HepG2 (cell line): ENCODE measurements around the gene KLHL5. TPM values are rescaled to one million over a fixed set of nuclear protein-coding genes. Genes with fewer than 3 reads are reported as not detected.

Experiments
- ASH2L ChIP-seq: fragments of 300-600, 200-600 bp; sonication (generic); IDR thresholded peaks from 2 replicates; pipeline ENCODE4 v1.7.0; 2017; ENCODE audit warnings: low read depth, mild to moderate bottlenecking, moderate library complexity, mixed read lengths, low read length; ENCODE audit not compliant: insufficient read length
- CENPT ChIP-seq: sonication (generic); formaldehyde crosslinking; IDR thresholded peaks from 2 replicates; pipeline ENCODE4 v1.8.0; 2022; ENCODE audit warnings: low read depth, mild to moderate bottlenecking, moderate library complexity, missing genetic modification reagents
- HDAC2 ChIP-seq: sonication (generic); formaldehyde crosslinking; IDR thresholded peaks from 2 replicates; pipeline ENCODE4 v1.4.0; 2020; ENCODE audit warnings: missing genetic modification reagents
- NFE2L2 ChIP-seq: fragments of 150-350 bp; IDR thresholded peaks from 2 replicates; pipeline ENCODE4 v1.6.1; 2014; ENCODE audit warnings: low read length
- POGZ ChIP-seq: sonication (generic); formaldehyde crosslinking; IDR thresholded peaks from 2 replicates; pipeline ENCODE4 v1.4.0; 2020; ENCODE audit warnings: mild to moderate bottlenecking, missing genetic modification reagents
- POLR2A ChIP-seq, 2 experiments: IDR thresholded peaks; 2 replicates each; pipeline ENCODE4 v1.6.1; 2011; ENCODE audit warnings: low read depth in 2 of 2, low read length in 2 of 2, mild to moderate bottlenecking in 1 of 2, moderate library complexity in 1 of 2; ENCODE audit not compliant: insufficient read depth in 1 of 2
- PRPF4 ChIP-seq: fragments of 200-400 bp; formaldehyde crosslinking; IDR thresholded peaks from 2 replicates; pipeline ENCODE4 v1.6.1; 2016; ENCODE audit warnings: low read length, low read depth; ENCODE audit not compliant: poor library complexity, severe bottlenecking
- RAD21 ChIP-seq: fragments of 450-650 bp; formaldehyde crosslinking; IDR thresholded peaks from 2 replicates; pipeline ENCODE4 v1.5.0; 2020; ENCODE audit warnings: mild to moderate bottlenecking
- RXRA ChIP-seq: sonication (generic); formaldehyde crosslinking; IDR thresholded peaks from 2 replicates; pipeline ENCODE4 v1.5.1; 2020; ENCODE audit warnings: missing genetic modification reagents
- SIX4 ChIP-seq: sonication (generic); formaldehyde crosslinking; IDR thresholded peaks from 2 replicates; pipeline ENCODE4 v1.4.0; 2020; ENCODE audit warnings: missing genetic modification reagents
- SUZ12 ChIP-seq: fragments of 150-350 bp; IDR thresholded peaks from 2 replicates; pipeline ENCODE4 v1.6.1; 2014; ENCODE audit warnings: low read depth, low read length
- ZNF296 ChIP-seq: sonication (generic); formaldehyde crosslinking; conservative IDR thresholded peaks from 2 replicates; pipeline ENCODE4 v1.5.0; 2020; ENCODE audit warnings: mild to moderate bottlenecking, missing genetic modification reagents
- ZNF563 ChIP-seq: sonication (generic); formaldehyde crosslinking; IDR thresholded peaks from 2 replicates; pipeline ENCODE4 v1.8.0; 2022; ENCODE audit warnings: mild to moderate bottlenecking, moderate library complexity, missing genetic modification reagents
- ZNF670 ChIP-seq: sonication (generic); formaldehyde crosslinking; IDR thresholded peaks from 2 replicates; pipeline ENCODE4 v1.8.0; 2022; ENCODE audit warnings: mild to moderate bottlenecking, missing genetic modification reagents, borderline replicate concordance
- ZNF746 ChIP-seq: sonication (generic); formaldehyde crosslinking; IDR thresholded peaks from 2 replicates; pipeline ENCODE4 v1.8.0; 2022; ENCODE audit warnings: mild to moderate bottlenecking, missing genetic modification reagents
- ZNF772 ChIP-seq: sonication (generic); formaldehyde crosslinking; IDR thresholded peaks from 2 replicates; pipeline ENCODE4 v1.5.0; 2020; ENCODE audit warnings: mild to moderate bottlenecking, missing genetic modification reagents
- ZNF776 ChIP-seq: sonication (generic); formaldehyde crosslinking; IDR thresholded peaks from 2 replicates; pipeline ENCODE4 v1.4.0; 2020; ENCODE audit warnings: mild to moderate bottlenecking, missing genetic modification reagents
- ZNF782 ChIP-seq: sonication (generic); formaldehyde crosslinking; IDR thresholded peaks from 2 replicates; pipeline ENCODE4 v1.4.0; 2020; ENCODE audit warnings: missing genetic modification reagents, mild to moderate bottlenecking, borderline replicate concordance
- ZSCAN20 ChIP-seq: sonication (generic); formaldehyde crosslinking; IDR thresholded peaks from 2 replicates; pipeline ENCODE4 v1.4.0; 2020; ENCODE audit warnings: missing genetic modification reagents, mild to moderate bottlenecking, borderline replicate concordance
- polyA plus RNA-seq, 8 experiments: library from polyadenylated mRNA; depleted of rRNA in 3 of 8; stranded (reverse) in 7 of 8; unstranded in 1 of 8; fragments of >200 nt; fragmentation: Illumina TruSeq in 4 of 8; extraction: Trizol in 4 of 8; gene quantifications; 2 replicates each; pipeline versions ENCODE4 v1.2.1 to v1.2.3, GENCODE V29; 2011 to 2016; ENCODE audit warnings: low read depth in 4 of 8, missing spikeins in 1 of 8, mixed read lengths in 1 of 8; ENCODE audit not compliant: insufficient read depth in 1 of 8
- total RNA-seq, 5 experiments: library from RNA; depleted of rRNA; stranded (reverse); fragments of >200 nt; fragmentation: Illumina TruSeq; extraction: Trizol; gene quantifications; 2 replicates each; pipeline ENCODE4 v1.2.3, GENCODE V29; 2016; ENCODE audit warnings: low read depth in 1 of 5
- TF ChIP-seq, protein P1 (sequence below): sonication (generic); formaldehyde crosslinking; IDR thresholded peaks from 2 replicates; pipeline ENCODE4 v1.5.0; 2020; ENCODE audit warnings: mild to moderate bottlenecking, low read depth, missing genetic modification reagents, borderline replicate concordance
- TF ChIP-seq, protein P2 (sequence below): IDR thresholded peaks from 2 replicates; pipeline ENCODE4 v1.6.1; 2016; ENCODE audit warnings: low read depth
- TF ChIP-seq, protein P3 (sequence below): sonication (generic); formaldehyde crosslinking; IDR thresholded peaks from 2 replicates; pipeline ENCODE4 v1.5.1; 2020; ENCODE audit warnings: mild to moderate bottlenecking, missing genetic modification reagents, moderate library complexity
- TF ChIP-seq, protein P4 (sequence below): sonication (generic); formaldehyde crosslinking; IDR thresholded peaks from 2 replicates; pipeline ENCODE4 v1.8.1; 2023; ENCODE audit warnings: mild to moderate bottlenecking, moderate library complexity, missing genetic modification reagents

KLHL5 gene
- total and polyA plus RNA-seq, 2 of the 13 experiments (the other 11 are each of a cell fraction or from before 2014, with no cell fraction given), result 36.2 to 38.7 TPM

DNA sequence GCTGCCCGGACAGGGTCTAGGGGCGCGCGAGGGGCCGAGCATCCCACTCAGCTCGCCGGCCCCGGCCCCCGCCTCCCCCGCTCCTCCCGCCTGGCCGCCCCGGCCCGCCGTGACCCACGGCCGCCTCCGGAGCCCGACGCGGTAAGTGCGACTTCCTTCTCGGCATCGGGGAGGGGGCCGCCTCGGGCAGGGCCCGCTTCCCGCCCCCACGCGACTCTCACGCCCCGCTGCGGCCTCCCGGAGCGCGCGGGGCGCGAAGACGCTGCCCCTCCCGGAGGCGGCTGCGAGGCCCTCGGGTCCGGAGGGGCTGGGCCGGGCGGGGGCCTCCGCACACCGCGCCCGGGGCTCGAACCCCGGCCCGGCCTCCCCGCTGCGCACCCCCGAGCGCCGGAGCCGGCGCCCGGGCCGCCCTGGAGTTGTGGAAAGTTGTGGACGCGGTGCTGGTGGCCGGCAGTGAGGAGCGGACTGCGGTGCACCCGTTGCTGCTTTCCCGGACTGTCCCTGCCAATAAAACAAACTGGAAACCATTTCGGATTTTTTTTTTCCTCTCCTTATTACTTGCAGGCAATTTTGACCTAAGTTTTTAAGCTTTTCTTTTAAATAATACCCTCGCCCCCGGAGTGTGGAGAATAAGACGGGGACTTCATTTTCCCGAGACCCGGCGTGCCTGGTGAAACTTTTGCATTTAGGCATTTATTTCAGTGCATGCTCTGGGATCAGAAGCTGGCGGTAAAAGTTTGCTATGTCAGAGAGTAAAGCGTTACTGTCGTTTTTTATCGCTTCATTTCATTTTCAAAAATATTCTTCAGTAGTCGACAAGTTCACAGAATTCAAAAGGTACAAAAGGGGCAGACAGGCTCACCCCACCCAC is 16.8 kb upstream of the KLHL5 start (continued):
- TF ChIP-seq CENPT (CRISPR knock-in tag) (0 out of 2 replicates have a peak, but pooled peaks have one; percentile 62), ZSCAN20 (CRISPR knock-in tag) (no peak), ZNF782 (CRISPR knock-in tag) (no peak), ZNF776 (no peak), POGZ (CRISPR knock-in tag) (no peak), ZNF746 (CRISPR knock-in tag) (no peak), PRPF4 (no peak), POLR2A (IDR thresholded peaks at IDR 0.05; ENCODE audit: insufficient read depth in 1 of 2, low read depth in 2 of 2, low read length in 2 of 2) (0 out of 4 replicates have a peak, but pooled peaks of 1 of the 2 experiments have one; percentile 13), ASH2L (peak; percentile 41), SIX4 (no peak), HDAC2 (CRISPR knock-in tag) (no peak), ZNF670 (CRISPR knock-in tag) (no peak), SUZ12 (no peak), ZNF772 (CRISPR knock-in tag) (0 out of 2 replicates have a peak, but pooled peaks have one; percentile 10), RXRA (CRISPR knock-in tag) (no peak), ZNF563 (CRISPR knock-in tag) (peak; percentile 71; the same call in 1 of the 2 replicates), NFE2L2 (no peak), ZNF296 (CRISPR knock-in tag) (no peak), RAD21 (CRISPR knock-in tag) (peak; percentile 42; the same call in 1 of the 2 replicates)
- TF ChIP-seq, protein P1, sequence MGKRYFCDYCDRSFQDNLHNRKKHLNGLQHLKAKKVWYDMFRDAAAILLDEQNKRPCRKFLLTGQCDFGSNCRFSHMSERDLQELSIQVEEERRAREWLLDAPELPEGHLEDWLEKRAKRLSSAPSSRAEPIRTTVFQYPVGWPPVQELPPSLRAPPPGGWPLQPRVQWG (CRISPR knock-in tag), result no peak
- TF ChIP-seq, protein P2, sequence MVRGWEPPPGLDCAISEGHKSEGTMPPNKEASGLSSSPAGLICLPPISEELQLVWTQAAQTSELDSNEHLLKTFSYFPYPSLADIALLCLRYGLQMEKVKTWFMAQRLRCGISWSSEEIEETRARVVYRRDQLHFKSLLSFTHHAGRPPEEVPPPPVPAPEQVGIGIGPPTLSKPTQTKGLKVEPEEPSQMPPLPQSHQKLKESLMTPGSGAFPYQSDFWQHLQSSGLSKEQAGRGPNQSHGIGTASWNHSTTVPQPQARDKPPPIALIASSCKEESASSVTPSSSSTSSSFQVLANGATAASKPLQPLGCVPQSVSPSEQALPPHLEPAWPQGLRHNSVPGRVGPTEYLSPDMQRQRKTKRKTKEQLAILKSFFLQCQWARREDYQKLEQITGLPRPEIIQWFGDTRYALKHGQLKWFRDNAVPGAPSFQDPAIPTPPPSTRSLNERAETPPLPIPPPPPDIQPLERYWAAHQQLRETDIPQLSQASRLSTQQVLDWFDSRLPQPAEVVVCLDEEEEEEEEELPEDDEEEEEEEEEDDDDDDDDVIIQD (CRISPR knock-in tag), result no peak
- TF ChIP-seq, protein P3, sequence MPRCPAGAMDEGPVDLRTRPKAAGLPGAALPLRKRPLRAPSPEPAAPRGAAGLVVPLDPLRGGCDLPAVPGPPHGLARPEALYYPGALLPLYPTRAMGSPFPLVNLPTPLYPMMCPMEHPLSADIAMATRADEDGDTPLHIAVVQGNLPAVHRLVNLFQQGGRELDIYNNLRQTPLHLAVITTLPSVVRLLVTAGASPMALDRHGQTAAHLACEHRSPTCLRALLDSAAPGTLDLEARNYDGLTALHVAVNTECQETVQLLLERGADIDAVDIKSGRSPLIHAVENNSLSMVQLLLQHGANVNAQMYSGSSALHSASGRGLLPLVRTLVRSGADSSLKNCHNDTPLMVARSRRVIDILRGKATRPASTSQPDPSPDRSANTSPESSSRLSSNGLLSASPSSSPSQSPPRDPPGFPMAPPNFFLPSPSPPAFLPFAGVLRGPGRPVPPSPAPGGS, result 0 out of 2 replicates have a peak, but pooled peaks have one; percentile 21
- TF ChIP-seq, protein P4, sequence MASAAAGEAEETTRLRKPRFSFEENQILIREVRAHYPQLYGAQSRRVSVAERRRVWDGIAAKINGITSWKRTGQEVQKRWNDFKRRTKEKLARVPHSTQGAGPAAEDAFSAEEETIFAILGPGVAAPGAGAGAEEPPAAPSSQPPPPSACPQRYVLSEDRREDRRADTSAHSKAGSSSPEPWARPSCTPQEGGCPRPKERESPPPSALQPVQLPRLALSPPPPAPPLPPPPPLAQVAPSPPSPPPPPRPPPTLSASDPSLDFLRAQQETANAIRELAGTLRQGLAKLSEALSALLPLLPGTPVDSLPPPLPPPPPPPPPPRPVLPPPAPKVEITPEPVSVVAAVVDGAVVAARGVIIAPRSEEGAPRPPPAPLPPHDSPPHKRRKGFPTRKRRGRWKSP (CRISPR knock-in tag), result no peak
